ENCODE results near the gene UNC5C.

UNC5C gene

DNA sequence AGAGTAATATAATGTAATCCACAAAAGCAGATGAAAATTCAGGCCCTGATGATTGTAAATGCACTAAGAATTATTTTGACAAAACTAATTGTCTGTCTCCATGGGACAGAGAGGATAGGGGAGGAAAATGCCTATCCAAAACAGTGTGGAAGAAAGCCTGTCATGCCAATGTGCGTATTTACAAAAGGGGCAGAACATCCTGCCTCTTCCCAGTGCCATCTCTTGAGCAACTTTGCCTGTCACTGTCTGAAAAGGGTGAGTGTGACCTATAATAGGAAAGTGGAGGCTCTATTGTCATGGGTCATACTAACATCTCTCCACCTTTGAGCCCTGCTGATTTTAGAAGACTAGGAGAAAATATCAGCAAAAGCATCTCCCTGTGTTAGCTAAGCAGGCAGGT is 264.1 kb downstream of the UNC5C start:
- TF ChIP-seq, protein P1, sequence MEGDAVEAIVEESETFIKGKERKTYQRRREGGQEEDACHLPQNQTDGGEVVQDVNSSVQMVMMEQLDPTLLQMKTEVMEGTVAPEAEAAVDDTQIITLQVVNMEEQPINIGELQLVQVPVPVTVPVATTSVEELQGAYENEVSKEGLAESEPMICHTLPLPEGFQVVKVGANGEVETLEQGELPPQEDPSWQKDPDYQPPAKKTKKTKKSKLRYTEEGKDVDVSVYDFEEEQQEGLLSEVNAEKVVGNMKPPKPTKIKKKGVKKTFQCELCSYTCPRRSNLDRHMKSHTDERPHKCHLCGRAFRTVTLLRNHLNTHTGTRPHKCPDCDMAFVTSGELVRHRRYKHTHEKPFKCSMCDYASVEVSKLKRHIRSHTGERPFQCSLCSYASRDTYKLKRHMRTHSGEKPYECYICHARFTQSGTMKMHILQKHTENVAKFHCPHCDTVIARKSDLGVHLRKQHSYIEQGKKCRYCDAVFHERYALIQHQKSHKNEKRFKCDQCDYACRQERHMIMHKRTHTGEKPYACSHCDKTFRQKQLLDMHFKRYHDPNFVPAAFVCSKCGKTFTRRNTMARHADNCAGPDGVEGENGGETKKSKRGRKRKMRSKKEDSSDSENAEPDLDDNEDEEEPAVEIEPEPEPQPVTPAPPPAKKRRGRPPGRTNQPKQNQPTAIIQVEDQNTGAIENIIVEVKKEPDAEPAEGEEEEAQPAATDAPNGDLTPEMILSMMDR (IDR thresholded peaks at IDR 0.05; ENCODE audit: control insufficient read depth, insufficient read depth, low read depth, low read length, missing control alignments), result no peak
- H3K4me3 ChIP-seq (ENCODE audit: control insufficient read depth, low read depth, low read length), result no peak overlapping the region
- no peak for DNase-seq (ENCODE audit: low read depth)

DNA sequence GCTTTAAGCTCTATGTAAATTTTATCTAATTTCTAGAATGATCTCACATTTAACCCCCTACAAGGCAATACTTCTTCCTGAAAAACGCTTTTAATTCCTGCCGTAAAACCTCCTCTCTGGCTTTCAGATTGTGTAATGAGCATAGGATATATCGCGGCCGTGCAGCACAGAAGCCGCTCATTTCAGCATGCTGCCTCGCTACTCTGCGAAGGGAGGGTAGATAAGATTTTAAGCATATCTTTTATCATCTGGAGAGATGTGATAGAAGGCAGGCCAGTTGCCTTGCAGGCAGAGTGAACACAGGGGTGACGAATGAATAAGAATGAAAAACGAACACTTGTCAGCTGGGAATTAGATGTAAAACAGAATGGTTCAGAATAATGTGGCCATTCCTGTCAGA is 265.5 kb downstream of the UNC5C start:
- TF ChIP-seq, protein P1 (IDR thresholded peaks at IDR 0.05; ENCODE audit: control insufficient read depth, insufficient read depth, low read depth, low read length, missing control alignments), result no peak
- no peak overlapping the region for H3K4me3 ChIP-seq (ENCODE audit: control insufficient read depth, low read depth, low read length)
- DNase-seq (ENCODE audit: low read depth), result no peak

DNA sequence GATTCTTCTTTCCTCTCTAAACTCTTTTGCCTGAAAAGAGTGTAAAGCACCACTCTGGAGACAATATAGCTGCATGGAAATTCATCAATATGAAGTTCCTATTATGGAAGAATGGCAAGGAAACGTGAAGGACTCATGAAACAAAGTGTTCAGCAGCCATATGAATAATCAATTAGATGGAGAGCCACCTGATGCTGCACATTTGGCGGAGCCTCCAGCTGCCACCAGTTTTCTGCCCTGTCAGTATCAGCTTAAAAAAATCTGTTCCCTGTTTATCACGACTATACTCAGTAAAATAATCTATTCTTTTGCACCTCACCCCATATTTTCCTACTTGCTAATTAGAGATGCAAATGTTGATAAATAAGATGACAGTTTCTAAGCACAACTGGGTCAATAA is 276.0 kb downstream of the UNC5C start:
- TF ChIP-seq, protein P1 (IDR thresholded peaks at IDR 0.05; ENCODE audit: control insufficient read depth, insufficient read depth, low read depth, low read length, missing control alignments), result no peak
- H3K4me3 ChIP-seq (ENCODE audit: control insufficient read depth, low read depth, low read length), result no peak overlapping the region
- DNase-seq (ENCODE audit: low read depth), result no peak

DNA sequence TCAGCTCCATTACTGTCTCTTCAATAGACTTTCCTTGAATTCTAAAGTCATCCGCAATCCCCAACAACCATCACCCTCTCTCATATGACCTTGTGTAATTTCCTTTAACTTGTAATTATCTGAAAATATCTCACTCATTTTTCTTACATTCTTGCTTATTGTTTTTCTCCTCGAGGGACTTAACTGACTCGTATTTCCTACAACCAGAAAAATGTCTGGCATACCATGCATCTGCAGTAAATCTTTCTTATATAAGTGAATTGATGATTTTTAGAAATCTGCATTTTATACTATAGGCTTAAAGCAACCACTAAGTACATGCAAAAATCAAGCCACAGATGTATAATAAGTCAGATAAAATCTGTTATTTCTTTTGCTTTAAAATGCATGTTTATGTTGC is 276.7 kb downstream of the UNC5C start:
- DNase-seq (ENCODE audit: low read depth), result no peak
- H3K4me3 ChIP-seq (ENCODE audit: control insufficient read depth, low read depth, low read length), result no peak overlapping the region
- TF ChIP-seq, protein P1 (IDR thresholded peaks at IDR 0.05; ENCODE audit: control insufficient read depth, insufficient read depth, low read depth, low read length, missing control alignments), result no peak

DNA sequence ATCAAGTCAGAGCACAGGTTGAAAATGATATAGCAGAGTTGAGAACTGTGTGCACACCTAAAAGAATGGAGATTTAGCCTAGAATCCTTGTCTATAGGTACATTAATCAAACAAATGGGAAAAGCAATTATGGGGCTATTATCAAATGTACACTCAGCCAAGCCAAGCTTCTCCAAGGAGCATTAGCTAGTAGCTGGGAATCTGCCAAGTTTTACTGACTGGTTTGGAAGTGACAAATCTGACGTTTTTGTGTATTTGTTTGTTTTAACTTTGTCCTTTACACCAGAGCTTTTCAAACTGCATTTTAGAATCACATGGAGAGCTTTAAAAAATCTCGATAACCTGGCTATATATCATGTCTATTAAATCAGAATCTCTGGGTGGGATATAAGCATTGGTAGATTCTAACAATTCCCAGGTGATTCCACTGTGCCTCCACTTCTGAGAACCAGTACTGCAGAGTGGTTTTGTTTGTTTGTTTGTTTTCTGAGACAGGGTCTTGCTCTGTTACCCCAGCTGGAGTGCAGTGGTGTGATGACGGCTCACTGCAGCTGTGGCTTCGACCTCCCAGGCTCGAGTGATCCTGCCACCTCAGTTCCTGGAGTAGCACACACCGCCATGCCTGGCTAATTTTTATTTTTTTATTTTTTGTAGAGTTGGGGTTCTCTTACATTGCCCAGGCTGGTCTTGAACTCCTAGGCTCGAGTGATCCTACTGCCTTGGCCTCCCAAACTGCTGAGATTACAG is 279.8 kb downstream of the UNC5C start:
- TF ChIP-seq, protein P1 (IDR thresholded peaks at IDR 0.05; ENCODE audit: control insufficient read depth, insufficient read depth, low read depth, low read length, missing control alignments), result no peak
- no peak overlapping the region for H3K4me3 ChIP-seq (ENCODE audit: control insufficient read depth, low read depth, low read length)
- no peak for DNase-seq (ENCODE audit: low read depth)

DNA sequence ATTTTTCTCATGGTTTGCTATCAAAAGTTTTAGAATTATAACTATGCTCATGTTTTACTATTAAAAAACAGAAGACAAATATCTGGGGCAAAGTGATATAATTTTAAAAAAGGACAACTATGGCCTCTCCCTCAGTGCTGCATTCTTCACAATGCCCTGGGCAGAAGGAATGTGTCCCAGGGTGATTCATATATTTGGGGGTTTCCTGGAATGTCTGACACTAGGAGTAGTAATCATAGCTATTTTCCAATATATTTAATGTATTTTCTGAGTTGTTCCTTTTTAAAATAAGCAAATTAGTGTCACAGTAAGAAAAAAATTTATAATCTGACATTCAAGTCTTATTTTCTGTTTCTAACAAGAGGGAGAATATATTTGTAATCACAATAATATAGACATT is 281.7 kb downstream of the UNC5C start:
- DNase-seq (ENCODE audit: low read depth), result no peak

More for the DNA sequence above, 281.7 kb downstream of the UNC5C start:
- H3K4me3 ChIP-seq (ENCODE audit: control insufficient read depth, low read depth, low read length), result no peak overlapping the region
- TF ChIP-seq, protein P1 (IDR thresholded peaks at IDR 0.05; ENCODE audit: control insufficient read depth, insufficient read depth, low read depth, low read length, missing control alignments), result no peak

All from AG09309 (cell line).